ENCODE data around the gene WNT2B.

DNA sequence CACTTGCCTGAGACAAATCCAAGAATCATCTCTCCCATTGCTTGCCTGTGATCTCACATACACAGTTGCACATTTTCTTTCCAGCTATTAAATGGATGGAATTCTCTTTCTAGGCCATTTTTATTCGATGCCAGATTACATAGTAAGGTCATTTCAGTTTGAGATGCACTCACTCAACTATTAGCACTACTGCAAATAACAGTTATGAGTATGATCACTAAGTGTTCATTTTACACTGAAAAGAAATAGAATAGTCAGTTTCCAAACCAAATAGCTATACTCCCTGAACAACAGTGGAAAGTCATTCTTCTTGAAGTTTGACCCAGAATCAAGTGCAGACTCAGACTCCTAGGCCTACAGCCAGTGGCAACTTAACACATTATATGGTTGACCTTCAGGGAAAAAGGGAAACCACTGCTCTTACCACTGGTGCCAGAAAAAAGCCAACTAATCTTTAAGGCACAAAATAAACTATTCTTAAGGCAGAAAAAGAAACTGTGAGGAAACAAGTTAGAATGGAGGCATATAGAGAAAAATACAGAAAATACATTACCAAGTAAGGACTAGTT lies 31.5 kb downstream of the WNT2B start:
- TF ChIP-seq, protein P1, sequence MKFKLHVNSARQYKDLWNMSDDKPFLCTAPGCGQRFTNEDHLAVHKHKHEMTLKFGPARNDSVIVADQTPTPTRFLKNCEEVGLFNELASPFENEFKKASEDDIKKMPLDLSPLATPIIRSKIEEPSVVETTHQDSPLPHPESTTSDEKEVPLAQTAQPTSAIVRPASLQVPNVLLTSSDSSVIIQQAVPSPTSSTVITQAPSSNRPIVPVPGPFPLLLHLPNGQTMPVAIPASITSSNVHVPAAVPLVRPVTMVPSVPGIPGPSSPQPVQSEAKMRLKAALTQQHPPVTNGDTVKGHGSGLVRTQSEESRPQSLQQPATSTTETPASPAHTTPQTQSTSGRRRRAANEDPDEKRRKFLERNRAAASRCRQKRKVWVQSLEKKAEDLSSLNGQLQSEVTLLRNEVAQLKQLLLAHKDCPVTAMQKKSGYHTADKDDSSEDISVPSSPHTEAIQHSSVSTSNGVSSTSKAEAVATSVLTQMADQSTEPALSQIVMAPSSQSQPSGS (CRISPR knock-in tag; IDR thresholded peaks at IDR 0.05; ENCODE audit: borderline replicate concordance, low read depth), result no peak
- TF ChIP-seq, protein P2, sequence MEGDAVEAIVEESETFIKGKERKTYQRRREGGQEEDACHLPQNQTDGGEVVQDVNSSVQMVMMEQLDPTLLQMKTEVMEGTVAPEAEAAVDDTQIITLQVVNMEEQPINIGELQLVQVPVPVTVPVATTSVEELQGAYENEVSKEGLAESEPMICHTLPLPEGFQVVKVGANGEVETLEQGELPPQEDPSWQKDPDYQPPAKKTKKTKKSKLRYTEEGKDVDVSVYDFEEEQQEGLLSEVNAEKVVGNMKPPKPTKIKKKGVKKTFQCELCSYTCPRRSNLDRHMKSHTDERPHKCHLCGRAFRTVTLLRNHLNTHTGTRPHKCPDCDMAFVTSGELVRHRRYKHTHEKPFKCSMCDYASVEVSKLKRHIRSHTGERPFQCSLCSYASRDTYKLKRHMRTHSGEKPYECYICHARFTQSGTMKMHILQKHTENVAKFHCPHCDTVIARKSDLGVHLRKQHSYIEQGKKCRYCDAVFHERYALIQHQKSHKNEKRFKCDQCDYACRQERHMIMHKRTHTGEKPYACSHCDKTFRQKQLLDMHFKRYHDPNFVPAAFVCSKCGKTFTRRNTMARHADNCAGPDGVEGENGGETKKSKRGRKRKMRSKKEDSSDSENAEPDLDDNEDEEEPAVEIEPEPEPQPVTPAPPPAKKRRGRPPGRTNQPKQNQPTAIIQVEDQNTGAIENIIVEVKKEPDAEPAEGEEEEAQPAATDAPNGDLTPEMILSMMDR (IDR thresholded peaks at IDR 0.05), result no peak
- TF ChIP-seq SP1 (CRISPR knock-in tag; conservative IDR thresholded peaks at IDR 0.05) (no peak), JUN (CRISPR knock-in tag; IDR thresholded peaks at IDR 0.05) (no peak), TEAD1 (CRISPR knock-in tag; IDR thresholded peaks at IDR 0.05) (no peak), FOXK1 (CRISPR knock-in tag; IDR thresholded peaks at IDR 0.05) (no peak), SMAD3 (CRISPR knock-in tag; IDR thresholded peaks at IDR 0.05; ENCODE audit: borderline replicate concordance) (no peak)
- TF ChIP-seq, protein P3, sequence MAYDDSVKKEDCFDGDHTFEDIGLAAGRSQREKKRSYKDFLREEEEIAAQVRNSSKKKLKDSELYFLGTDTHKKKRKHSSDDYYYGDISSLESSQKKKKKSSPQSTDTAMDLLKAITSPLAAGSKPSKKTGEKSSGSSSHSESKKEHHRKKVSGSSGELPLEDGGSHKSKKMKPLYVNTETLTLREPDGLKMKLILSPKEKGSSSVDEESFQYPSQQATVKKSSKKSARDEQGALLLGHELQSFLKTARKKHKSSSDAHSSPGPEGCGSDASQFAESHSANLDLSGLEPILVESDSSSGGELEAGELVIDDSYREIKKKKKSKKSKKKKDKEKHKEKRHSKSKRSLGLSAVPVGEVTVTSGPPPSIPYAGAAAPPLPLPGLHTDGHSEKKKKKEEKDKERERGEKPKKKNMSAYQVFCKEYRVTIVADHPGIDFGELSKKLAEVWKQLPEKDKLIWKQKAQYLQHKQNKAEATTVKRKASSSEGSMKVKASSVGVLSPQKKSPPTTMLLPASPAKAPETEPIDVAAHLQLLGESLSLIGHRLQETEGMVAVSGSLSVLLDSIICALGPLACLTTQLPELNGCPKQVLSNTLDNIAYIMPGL (CRISPR knock-in tag; IDR thresholded peaks at IDR 0.05), result no peak
- TF ChIP-seq, protein P4, sequence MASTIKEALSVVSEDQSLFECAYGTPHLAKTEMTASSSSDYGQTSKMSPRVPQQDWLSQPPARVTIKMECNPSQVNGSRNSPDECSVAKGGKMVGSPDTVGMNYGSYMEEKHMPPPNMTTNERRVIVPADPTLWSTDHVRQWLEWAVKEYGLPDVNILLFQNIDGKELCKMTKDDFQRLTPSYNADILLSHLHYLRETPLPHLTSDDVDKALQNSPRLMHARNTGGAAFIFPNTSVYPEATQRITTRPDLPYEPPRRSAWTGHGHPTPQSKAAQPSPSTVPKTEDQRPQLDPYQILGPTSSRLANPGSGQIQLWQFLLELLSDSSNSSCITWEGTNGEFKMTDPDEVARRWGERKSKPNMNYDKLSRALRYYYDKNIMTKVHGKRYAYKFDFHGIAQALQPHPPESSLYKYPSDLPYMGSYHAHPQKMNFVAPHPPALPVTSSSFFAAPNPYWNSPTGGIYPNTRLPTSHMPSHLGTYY (CRISPR knock-in tag; IDR thresholded peaks at IDR 0.05), result no peak
- TF ChIP-seq, protein P5, sequence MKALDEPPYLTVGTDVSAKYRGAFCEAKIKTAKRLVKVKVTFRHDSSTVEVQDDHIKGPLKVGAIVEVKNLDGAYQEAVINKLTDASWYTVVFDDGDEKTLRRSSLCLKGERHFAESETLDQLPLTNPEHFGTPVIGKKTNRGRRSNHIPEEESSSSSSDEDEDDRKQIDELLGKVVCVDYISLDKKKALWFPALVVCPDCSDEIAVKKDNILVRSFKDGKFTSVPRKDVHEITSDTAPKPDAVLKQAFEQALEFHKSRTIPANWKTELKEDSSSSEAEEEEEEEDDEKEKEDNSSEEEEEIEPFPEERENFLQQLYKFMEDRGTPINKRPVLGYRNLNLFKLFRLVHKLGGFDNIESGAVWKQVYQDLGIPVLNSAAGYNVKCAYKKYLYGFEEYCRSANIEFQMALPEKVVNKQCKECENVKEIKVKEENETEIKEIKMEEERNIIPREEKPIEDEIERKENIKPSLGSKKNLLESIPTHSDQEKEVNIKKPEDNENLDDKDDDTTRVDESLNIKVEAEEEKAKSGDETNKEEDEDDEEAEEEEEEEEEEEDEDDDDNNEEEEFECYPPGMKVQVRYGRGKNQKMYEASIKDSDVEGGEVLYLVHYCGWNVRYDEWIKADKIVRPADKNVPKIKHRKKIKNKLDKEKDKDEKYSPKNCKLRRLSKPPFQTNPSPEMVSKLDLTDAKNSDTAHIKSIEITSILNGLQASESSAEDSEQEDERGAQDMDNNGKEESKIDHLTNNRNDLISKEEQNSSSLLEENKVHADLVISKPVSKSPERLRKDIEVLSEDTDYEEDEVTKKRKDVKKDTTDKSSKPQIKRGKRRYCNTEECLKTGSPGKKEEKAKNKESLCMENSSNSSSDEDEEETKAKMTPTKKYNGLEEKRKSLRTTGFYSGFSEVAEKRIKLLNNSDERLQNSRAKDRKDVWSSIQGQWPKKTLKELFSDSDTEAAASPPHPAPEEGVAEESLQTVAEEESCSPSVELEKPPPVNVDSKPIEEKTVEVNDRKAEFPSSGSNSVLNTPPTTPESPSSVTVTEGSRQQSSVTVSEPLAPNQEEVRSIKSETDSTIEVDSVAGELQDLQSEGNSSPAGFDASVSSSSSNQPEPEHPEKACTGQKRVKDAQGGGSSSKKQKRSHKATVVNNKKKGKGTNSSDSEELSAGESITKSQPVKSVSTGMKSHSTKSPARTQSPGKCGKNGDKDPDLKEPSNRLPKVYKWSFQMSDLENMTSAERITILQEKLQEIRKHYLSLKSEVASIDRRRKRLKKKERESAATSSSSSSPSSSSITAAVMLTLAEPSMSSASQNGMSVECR (CRISPR knock-in tag; IDR thresholded peaks at IDR 0.05; ENCODE audit: borderline replicate concordance), result no peak
- TF ChIP-seq, protein P6, sequence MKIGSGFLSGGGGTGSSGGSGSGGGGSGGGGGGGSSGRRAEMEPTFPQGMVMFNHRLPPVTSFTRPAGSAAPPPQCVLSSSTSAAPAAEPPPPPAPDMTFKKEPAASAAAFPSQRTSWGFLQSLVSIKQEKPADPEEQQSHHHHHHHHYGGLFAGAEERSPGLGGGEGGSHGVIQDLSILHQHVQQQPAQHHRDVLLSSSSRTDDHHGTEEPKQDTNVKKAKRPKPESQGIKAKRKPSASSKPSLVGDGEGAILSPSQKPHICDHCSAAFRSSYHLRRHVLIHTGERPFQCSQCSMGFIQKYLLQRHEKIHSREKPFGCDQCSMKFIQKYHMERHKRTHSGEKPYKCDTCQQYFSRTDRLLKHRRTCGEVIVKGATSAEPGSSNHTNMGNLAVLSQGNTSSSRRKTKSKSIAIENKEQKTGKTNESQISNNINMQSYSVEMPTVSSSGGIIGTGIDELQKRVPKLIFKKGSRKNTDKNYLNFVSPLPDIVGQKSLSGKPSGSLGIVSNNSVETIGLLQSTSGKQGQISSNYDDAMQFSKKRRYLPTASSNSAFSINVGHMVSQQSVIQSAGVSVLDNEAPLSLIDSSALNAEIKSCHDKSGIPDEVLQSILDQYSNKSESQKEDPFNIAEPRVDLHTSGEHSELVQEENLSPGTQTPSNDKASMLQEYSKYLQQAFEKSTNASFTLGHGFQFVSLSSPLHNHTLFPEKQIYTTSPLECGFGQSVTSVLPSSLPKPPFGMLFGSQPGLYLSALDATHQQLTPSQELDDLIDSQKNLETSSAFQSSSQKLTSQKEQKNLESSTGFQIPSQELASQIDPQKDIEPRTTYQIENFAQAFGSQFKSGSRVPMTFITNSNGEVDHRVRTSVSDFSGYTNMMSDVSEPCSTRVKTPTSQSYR (CRISPR knock-in tag; IDR thresholded peaks at IDR 0.05), result no peak

Data from WTC11 (cell line).